K562 (cell line): ENCODE data around the gene FGF2. TPM values are rescaled to one million over a fixed set of nuclear protein-coding genes. Genes with fewer than 3 reads are reported as not detected.
A peak's percentile ranks its signal among the peaks of the same experiment; 100 is the strongest.

ENCODE experiments used
- ARID4B ChIP-seq: sonication (generic); formaldehyde crosslinking; IDR thresholded peaks from 2 replicates; pipeline ENCODE4 v1.8.0; 2022; ENCODE audit warnings: mild to moderate bottlenecking, missing genetic modification reagents
- CBX1 ChIP-seq: sonication (generic); IDR thresholded peaks from 2 replicates; pipeline ENCODE4 v1.6.1; 2016; ENCODE audit warnings: antibody characterized with exemption, low read depth, mild to moderate bottlenecking
- CREB1 ChIP-seq, 2 experiments: sonication (generic) in 1 of 2; formaldehyde crosslinking in 1 of 2; IDR thresholded peaks; 2 replicates each; pipeline versions ENCODE4 v1.6.1 to v1.8.0; 2012 to 2022; ENCODE audit warnings: inconsistent platforms in 1 of 2, mild to moderate bottlenecking in 1 of 2, missing genetic modification reagents in 1 of 2, moderate library complexity in 1 of 2
- HDAC1 ChIP-seq, 2 experiments: fragments of 450-650 bp; IDR thresholded peaks; 2 replicates each; pipeline ENCODE4 v1.6.1; 2016 to 2017; ENCODE audit warnings: inconsistent platforms in 1 of 2, mild to moderate bottlenecking in 1 of 2, moderate library complexity in 1 of 2
- KDM5B ChIP-seq: fragments of 200-600 bp; sonication (generic); IDR thresholded peaks from 2 replicates; pipeline ENCODE4 v1.6.1; 2012; ENCODE audit warnings: low read depth, mild to moderate bottlenecking, moderate library complexity, low read length, control low read depth, inconsistent platforms; ENCODE audit not compliant: insufficient replicate concordance
- MECOM ChIP-seq: fragments of 250-450 bp; sonication (Bioruptor Pico); IDR thresholded peaks from 2 replicates; pipeline ENCODE4 v1.8.0; 2022; ENCODE audit warnings: inconsistent platforms
- NFE2L1 ChIP-seq: fragments of 450-650 bp; IDR thresholded peaks from 2 replicates; pipeline ENCODE4 v1.6.1; 2016; ENCODE audit warnings: missing genetic modification characterization, low read depth, mild to moderate bottlenecking, missing compliant biosample characterization, moderate library complexity, borderline replicate concordance
- RBFOX2 ChIP-seq: fragments of 200-400 bp; formaldehyde crosslinking; IDR thresholded peaks from 2 replicates; pipeline ENCODE4 v1.6.1; 2017; ENCODE audit warnings: low read depth, mild to moderate bottlenecking, low read length, moderate library complexity
- RBM15 ChIP-seq: fragments of 200-400 bp; formaldehyde crosslinking; IDR thresholded peaks from 2 replicates; pipeline ENCODE4 v1.6.1; 2018; ENCODE audit warnings: mild to moderate bottlenecking, low read length, moderate library complexity; ENCODE audit not compliant: insufficient read depth
- SETDB1 ChIP-seq: IDR thresholded peaks from one replicate; pipeline ENCODE4 v1.6.1; 2012; ENCODE audit warnings: low read length, control low read depth, inconsistent platforms
- ZNF217 ChIP-seq: sonication (generic); formaldehyde crosslinking; IDR thresholded peaks from 2 replicates; pipeline ENCODE4 v1.8.0; 2022; ENCODE audit warnings: mild to moderate bottlenecking, missing genetic modification reagents
- ZNF507 ChIP-seq: conservative IDR thresholded peaks from 2 replicates; pipeline ENCODE4 v1.6.1; 2017; ENCODE audit warnings: missing genetic modification characterization, missing compliant biosample characterization
- ZNF764 ChIP-seq: fragments of 250-450 bp; sonication (Bioruptor Pico); IDR thresholded peaks from 2 replicates; pipeline ENCODE4 v1.4.0; 2020; ENCODE audit warnings: low read depth, mild to moderate bottlenecking, moderate library complexity
- ZNF830 ChIP-seq: fragments of 250-450 bp; sonication (Bioruptor Pico); IDR thresholded peaks from 2 replicates; pipeline ENCODE4 v1.5.0; 2021; ENCODE audit warnings: mild to moderate bottlenecking
- polyA plus RNA-seq, 8 experiments: library from polyadenylated mRNA; depleted of rRNA in 4 of 8; stranded (reverse) in 5 of 8; unstranded in 3 of 8; fragments of >200 nt; fragmentation: Nextera tagmentation in 2 of 8; fragmentation: Illumina TruSeq in 1 of 8; extraction: Ambion mirVana in 2 of 8; extraction: Trizol in 1 of 8; gene quantifications; 2 replicates each; pipeline versions ENCODE4 v1.2.1 to v1.2.3, GENCODE V29; 2011 to 2014; ENCODE audit warnings: inconsistent platforms in 1 of 8, missing spikeins in 1 of 8
- total RNA-seq, 7 experiments: library from RNA; depleted of rRNA in 6 of 7; stranded (reverse); fragments of >200 nt in 6 of 7; fragmentation: Illumina TruSeq in 2 of 7; extraction: Trizol in 2 of 7; gene quantifications; 2 replicates each; pipeline versions ENCODE4 v1.2.1 to v1.2.3, GENCODE V29; 2011 to 2021; ENCODE audit warnings: low replicate concordance in 1 of 7
- TF ChIP-seq, protein P1 (sequence below): fragments of 150-350 bp; IDR thresholded peaks from 2 replicates; pipeline ENCODE4 v1.6.1; 2014; ENCODE audit warnings: low read depth, mild to moderate bottlenecking, low read length, borderline replicate concordance
- TF ChIP-seq, protein P2 (sequence below), 2 experiments: IDR thresholded peaks; 2 replicates each; pipeline ENCODE4 v1.6.1; 2012; ENCODE audit warnings: improper control_type of control experiment in 2 of 2, low read depth in 2 of 2, low read length in 2 of 2, borderline replicate concordance in 1 of 2

FGF2 gene
- total and polyA plus RNA-seq, 9 of the 15 experiments (the other 6 are each of a cell fraction or from before 2014, with no cell fraction given), result 2.5 to 19.4 (median 9.2) TPM

- TF ChIP-seq, protein P1, sequence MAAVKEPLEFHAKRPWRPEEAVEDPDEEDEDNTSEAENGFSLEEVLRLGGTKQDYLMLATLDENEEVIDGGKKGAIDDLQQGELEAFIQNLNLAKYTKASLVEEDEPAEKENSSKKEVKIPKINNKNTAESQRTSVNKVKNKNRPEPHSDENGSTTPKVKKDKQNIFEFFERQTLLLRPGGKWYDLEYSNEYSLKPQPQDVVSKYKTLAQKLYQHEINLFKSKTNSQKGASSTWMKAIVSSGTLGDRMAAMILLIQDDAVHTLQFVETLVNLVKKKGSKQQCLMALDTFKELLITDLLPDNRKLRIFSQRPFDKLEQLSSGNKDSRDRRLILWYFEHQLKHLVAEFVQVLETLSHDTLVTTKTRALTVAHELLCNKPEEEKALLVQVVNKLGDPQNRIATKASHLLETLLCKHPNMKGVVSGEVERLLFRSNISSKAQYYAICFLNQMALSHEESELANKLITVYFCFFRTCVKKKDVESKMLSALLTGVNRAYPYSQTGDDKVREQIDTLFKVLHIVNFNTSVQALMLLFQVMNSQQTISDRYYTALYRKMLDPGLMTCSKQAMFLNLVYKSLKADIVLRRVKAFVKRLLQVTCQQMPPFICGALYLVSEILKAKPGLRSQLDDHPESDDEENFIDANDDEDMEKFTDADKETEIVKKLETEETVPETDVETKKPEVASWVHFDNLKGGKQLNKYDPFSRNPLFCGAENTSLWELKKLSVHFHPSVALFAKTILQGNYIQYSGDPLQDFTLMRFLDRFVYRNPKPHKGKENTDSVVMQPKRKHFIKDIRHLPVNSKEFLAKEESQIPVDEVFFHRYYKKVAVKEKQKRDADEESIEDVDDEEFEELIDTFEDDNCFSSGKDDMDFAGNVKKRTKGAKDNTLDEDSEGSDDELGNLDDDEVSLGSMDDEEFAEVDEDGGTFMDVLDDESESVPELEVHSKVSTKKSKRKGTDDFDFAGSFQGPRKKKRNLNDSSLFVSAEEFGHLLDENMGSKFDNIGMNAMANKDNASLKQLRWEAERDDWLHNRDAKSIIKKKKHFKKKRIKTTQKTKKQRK, result no peak
- no peak for TF ChIP-seq SETDB1
- TF ChIP-seq MECOM (CRISPR knock-in tag), result no peak
- no peak for TF ChIP-seq ZNF507
- TF ChIP-seq ZNF217 (CRISPR knock-in tag), result no peak
- no peak for TF ChIP-seq CREB1 (IDR thresholded peaks at IDR 0.05)
- no peak for TF ChIP-seq CREB1 (CRISPR knock-in tag; IDR thresholded peaks at IDR 0.05)
- TF ChIP-seq KDM5B, result no peak
- no peak for TF ChIP-seq RBM15
- TF ChIP-seq ZNF764, result no peak
- TF ChIP-seq ZNF830 (CRISPR knock-in tag), result no peak
- TF ChIP-seq ARID4B (CRISPR knock-in tag), result no peak
- TF ChIP-seq CBX1, result no peak
- no peak for TF ChIP-seq NFE2L1 (tag)
- no peak for TF ChIP-seq HDAC1 (IDR thresholded peaks at IDR 0.05)
- TF ChIP-seq, protein P2, sequence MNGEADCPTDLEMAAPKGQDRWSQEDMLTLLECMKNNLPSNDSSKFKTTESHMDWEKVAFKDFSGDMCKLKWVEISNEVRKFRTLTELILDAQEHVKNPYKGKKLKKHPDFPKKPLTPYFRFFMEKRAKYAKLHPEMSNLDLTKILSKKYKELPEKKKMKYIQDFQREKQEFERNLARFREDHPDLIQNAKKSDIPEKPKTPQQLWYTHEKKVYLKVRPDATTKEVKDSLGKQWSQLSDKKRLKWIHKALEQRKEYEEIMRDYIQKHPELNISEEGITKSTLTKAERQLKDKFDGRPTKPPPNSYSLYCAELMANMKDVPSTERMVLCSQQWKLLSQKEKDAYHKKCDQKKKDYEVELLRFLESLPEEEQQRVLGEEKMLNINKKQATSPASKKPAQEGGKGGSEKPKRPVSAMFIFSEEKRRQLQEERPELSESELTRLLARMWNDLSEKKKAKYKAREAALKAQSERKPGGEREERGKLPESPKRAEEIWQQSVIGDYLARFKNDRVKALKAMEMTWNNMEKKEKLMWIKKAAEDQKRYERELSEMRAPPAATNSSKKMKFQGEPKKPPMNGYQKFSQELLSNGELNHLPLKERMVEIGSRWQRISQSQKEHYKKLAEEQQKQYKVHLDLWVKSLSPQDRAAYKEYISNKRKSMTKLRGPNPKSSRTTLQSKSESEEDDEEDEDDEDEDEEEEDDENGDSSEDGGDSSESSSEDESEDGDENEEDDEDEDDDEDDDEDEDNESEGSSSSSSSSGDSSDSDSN (IDR thresholded peaks at IDR 0.05; ENCODE audit: borderline replicate concordance in 1 of 2, low read depth in 2 of 2, low read length in 2 of 2), result peak; percentile 33 to 43; a peak in 1 of 4 replicates
- TF ChIP-seq RBFOX2, result 0 out of 2 replicates have a peak, but pooled peaks have one; percentile 8
Observed at GRCh38 chr4:122826553-122827257, at the start of gene FGF2 (continued).
